B cell (primary cell): ENCODE measurements around the gene EXOC3L2.

ENCODE experiments used
- CTCF ChIP-seq: fragments of 200-600 bp; IDR thresholded peaks from one replicate; pipeline ENCODE4 v1.8.0; 2022; ENCODE audit warnings: antibody characterized with exemption, mild to moderate bottlenecking
- EZH2 ChIP-seq: IDR thresholded peaks from 2 replicates; pipeline ENCODE4 v1.6.1; 2012; ENCODE audit warnings: borderline replicate concordance, low read depth, mild to moderate bottlenecking, moderate library complexity, low read length; ENCODE audit not compliant: insufficient read depth, poor library complexity, severe bottlenecking

GRCh38 chr19:45275370-45275971 is 30.3 kb upstream of the EXOC3L2 start:
- no peak for TF ChIP-seq CTCF
- TF ChIP-seq EZH2: no peak
